ENCODE results near the gene ZNF664.

DNA sequence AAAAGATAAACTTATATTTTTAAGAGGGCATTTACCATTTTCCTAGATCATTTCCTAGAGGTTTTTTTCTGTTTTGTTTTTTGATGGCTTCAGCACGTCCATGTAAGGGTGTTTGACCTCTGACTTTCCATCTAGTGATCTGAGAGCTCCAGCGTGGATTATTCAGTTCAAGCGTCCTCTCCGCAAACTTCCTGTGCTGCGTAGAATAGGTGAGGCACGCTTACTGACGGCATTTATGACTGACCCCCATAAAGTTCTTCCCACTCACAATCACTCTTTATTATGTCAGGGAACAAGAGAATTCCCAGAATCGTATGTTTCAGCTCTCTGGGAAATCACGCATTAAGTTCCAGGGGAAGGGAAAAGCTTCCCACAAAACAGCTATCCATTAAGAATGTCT, 16.8 kb upstream of the ZNF664 start:
- TF ChIP-seq CTCF (IDR thresholded peaks at IDR 0.05) (no peak), POLR2A (IDR thresholded peaks at IDR 0.05) (no peak)
